Measurements from ENCODE around the gene KDM4D.
"Not testable (repeated sequence)": the region's sequence is repeated elsewhere in the genome, so short reads cannot be mapped to it uniquely, and the experiment has no call there.

KDM4D gene

DNA sequence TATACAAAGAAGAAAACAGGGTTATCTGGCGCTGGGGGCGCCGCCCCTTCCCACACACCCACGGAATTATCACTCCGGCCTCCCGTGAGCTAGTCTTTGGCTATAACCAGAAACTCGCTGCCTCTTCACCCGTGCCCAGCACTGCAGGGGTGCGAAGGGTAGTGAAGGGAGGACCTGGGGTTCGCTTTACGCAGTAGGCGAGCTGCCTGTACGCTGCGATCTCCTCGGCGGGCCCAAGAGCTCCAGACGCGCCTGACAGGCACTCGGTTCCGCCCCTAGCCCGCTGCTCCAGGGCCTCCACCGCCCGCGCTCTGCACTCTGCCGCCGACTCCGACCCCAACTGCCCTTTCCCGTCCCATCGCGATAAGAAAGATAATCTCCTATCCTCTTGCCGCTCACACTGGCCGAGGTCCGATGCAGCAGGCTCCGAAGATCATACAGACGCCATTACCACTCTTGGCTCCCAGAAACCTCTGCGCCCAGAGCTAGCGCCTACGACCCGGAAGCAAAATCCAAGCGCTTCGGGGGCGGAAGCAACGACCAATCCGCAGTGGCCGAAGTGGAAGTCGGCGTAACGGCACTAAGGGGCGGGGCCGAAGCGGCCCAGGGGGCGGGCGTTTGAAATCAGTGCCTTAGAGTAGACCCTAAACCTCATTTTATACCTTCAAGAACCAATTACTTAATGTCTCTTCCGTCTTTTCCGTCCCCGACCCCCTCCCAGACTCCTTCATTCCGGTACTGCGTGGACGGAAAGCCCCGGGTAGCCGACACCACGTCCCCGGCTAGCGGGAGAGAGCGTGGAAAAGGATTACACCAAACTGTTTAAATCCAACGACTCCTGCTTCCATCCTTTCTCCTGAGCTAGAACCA is at the start of gene KDM4D, which contains the start of gene CWC15:
Gene KDM4D (plus strand): TSS at position 611 of the 870 bp plus-strand sequence. CDS start 23,664 bp downstream, outside the sequence.
Gene CWC15 (minus strand): TSS at position 458 of the 870 bp plus-strand sequence. CDS start 1,371 bp downstream, outside the sequence.
- DNase-seq = peak; percentile 61 to 94

GRCh38 chr11:94924171-94924572 is 49.3 kb upstream of the KDM4D start:
- no peak for DNase-seq

- DNase-seq = no peak
Measured at GRCh38 chr11:94924612-94925011, 48.9 kb upstream of the KDM4D start.

GRCh38 chr11:94925422-94926270 is 47.9 kb upstream of the KDM4D start:
- DNase-seq = no peak

- DNase-seq = no peak
Measured at GRCh38 chr11:94926271-94926625, 47.3 kb upstream of the KDM4D start.

GRCh38 chr11:94926698-94927237 is 46.7 kb upstream of the KDM4D start:
- no peak for DNase-seq

GRCh38 chr11:94928117-94928990 is 45.2 kb upstream of the KDM4D start:
- DNase-seq = peak in 1 of 2 donors; percentile 48

DNA sequence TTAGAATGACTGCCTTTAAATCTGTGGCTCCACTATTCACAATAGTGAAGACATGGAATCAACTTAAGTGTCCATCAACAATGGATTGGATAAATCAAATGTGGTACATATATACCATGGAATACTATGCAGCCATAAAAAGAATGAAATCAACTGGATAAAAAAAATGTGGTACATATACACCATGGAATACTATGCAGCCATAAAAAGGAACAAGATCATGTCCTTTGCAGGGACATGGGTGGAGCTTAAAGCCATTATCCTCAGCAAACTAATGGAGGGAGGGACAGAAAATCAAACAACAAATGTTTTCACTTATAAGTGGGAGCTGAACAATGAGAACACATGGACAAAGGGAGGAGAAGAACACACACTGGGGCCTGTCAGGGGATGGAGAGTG is 41.4 kb upstream of the KDM4D start:
- not testable (repeated sequence) for DNase-seq

- DNase-seq = no peak
Measured at GRCh38 chr11:94932503-94932902, 41.0 kb upstream of the KDM4D start.

DNA sequence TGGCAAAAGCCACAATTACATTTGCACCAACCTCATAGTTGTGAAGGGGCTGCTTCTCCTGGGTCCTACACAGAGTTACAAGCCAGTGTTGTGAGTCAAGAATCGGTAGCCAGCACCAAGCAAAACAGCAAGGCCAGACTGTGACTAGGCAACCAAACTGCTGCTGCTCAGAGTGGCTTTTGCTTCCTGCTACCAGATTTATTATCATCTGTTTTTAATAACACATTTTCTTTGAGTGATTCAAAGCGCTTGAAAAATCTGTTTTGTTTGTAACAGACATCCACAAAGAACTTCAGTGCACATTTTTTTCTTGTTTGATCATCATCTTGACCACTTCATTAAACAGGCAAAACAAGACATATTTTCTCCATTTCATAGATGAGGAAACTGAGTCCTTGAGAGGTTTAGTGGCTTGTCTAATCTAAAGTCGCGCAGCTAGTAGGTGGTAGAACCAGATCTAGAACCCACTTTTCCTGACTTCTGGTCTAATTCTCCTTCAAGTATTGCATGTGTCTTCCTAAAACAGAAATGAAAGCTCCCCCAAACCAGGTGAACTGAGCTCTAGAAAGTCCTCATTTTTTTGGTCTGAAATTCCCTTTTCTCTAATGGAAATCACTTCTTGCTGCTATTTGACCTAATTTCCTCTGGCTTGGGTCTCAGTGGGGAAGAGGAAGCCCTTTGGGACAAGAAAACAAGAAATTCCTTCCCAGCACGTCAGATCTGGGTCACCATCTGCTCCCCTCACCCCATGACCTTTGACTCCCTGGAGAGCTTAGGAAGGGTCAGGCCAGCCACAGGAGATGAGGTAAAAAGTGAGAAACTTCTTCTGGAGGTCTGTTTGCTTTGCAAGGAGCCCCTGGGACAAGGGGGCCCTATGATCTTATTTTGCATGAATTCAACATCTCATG is 40.0 kb upstream of the KDM4D start:
- DNase-seq = no peak

DNA sequence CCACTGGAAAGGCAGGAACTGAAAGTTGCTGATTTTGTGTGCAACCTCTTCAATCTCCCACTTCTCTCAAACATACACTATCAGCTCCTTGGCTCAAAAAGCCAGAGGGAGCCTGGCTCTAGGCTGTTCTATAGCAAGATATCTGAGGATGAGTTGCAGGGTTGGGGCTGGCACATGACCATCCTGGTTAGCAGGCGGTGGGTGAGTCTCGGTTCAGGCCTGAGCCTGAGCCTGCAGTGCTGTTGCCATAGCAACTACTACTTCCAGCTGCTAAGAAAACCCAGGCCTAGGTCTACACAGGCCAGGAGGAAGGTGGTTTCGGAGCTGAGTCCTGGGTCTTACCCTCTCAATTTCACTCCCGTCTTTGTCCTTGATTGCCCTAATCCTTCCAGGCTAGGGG is 39.1 kb upstream of the KDM4D start:
- DNase-seq = no peak

GRCh38 chr11:94934846-94935245 is 38.7 kb upstream of the KDM4D start:
- no peak for DNase-seq

DNA sequence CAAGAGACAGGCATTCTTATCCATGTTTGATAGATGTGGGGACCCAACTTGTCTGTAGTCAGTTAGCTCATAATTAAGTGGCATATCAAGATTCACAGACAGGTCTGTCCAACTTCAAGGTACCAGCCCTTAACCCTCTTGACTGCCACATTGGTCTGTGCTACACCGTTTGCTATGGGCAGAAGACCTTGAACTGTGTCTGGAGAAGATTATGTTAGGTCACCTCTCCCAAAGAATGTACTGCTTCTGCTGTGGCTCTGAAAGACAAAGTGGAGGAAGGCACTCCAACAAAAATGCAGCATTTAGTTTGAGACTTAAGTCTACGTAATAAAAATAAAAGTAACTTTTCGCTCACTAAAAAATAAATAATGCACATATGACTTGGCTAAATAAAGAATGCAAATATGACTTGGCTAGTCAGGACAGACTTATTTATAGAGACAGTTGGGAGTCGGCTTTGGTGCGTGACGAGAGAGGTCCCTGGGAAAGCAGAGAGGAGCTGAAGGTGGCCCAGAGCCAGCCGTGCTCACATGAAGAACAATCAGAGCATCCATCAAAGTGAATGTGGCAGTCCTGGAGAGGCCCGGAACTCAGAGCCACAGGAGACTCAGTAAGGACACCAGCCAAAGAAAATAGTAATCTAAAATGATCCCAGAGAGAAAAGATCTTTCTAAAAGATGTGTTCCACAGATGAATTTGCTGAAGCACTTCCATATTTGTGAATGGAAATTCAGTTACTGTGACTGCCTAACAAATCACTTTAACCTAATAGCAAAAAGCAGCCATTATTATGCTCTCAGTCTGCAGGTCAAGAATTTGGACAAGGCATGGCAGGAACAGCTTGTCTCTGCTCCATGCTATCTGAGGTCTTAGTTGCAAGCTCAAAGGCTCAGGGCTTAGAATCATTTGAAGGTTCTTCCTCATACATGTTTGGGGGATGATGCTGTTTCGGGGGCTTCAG is 35.1 kb upstream of the KDM4D start:
- no peak for DNase-seq

DNA sequence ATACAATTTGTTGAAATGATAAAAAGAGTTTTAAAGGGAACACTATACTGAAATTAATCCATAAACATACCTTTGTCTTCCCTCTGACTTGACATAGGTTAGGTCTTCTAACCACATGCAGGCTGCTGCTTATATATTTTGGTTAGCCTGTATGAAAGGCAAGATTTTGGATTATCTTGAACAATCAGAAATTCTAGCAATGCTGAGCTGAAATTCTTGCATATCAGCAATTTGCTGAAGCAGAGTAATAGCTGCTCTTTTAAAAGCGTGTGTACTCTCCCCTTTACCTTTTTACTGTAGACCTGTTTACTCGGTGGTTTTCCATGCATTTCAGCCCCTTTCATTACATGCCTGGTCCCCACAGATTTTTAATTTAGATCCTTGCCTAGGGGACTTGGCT is 34.2 kb upstream of the KDM4D start:
- DNase-seq = no peak

DNA sequence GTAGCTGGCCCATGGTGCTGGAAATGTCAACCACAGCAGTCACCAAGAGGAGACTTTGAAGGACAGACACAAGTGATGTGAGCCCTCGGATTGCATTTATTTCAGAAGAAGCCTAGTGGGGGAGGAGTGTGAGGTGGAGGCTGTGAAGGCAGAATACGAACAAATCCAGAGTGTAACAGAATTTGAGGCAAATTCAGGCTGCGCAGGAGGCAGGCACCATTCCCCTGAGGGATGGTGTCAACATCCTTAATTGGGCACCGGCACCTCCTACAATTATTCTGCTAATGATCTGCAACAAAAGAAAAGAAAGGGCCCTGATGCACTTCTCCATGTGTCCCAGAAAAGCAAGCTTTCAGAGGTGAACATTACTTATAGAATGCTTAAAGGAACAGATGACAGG is 32.4 kb upstream of the KDM4D start:
- no peak for DNase-seq

- no peak for DNase-seq
Measured at GRCh38 chr11:94946812-94947211, 26.7 kb upstream of the KDM4D start.

GRCh38 chr11:94948070-94948617 is 25.4 kb upstream of the KDM4D start:
- no peak for DNase-seq

GRCh38 chr11:94954753-94955152 is 18.8 kb upstream of the KDM4D start:
- no peak for DNase-seq

DNA sequence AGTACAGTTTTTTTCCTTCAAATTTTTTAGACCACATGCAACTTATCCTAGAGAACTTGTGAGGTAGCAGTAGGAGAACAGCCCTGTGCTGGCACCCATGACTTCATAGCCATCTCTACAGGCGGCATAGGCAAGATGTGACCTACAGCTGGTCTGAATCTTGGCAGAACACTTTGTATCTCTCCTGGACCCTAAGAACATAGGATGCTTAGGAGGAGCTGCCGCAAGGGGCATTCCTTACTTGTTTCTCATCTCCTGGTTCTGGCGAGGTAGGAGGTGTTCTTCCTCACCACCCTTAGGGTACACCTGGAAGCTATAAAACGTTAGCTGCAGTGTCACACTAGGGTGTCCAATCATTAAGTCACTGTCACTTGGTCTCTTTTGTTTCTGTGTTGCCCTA is 16.5 kb upstream of the KDM4D start:
- DNase-seq = no peak
